ENCODE data around the gene PKD1L1.

PKD1L1 gene

DNA sequence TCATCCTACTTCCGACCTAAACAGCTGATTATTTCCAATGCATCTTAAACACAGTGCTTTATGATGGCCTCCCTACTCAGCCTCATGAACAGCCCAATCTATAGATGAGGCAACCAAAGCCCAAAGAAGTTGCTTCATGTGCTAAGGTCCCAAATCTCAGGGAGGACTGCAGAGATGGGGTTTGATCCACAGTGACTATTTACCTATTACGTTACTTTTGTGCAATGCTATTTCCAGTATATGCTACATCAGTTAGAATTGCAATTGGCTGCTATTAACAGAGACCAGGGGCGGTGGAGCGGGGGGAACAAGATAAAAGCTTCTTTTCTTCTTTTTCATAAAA is 213.3 kb downstream of the PKD1L1 start:
- no peaks in the 10 kb centered on the region for H3K36me3 ChIP-seq (ENCODE audit: low read depth)
- no peak overlapping the region for H3K27ac ChIP-seq (ENCODE audit: poor library complexity, severe bottlenecking)
- ATAC-seq (ENCODE audit: low read depth) (no peak), DNase-seq (ENCODE audit: low spot score) (no peak)
- no peaks in the 10 kb centered on the region for H3K27me3 ChIP-seq (ENCODE audit: insufficient read depth, poor library complexity, severe bottlenecking)
- H3K9me3 ChIP-seq (ENCODE audit: severe bottlenecking), result no peaks in the 10 kb centered on the region
- no peaks in the 10 kb centered on the region for H3K4me1 ChIP-seq (ENCODE audit: insufficient read depth, poor library complexity, severe bottlenecking)
- TF ChIP-seq, protein P1, sequence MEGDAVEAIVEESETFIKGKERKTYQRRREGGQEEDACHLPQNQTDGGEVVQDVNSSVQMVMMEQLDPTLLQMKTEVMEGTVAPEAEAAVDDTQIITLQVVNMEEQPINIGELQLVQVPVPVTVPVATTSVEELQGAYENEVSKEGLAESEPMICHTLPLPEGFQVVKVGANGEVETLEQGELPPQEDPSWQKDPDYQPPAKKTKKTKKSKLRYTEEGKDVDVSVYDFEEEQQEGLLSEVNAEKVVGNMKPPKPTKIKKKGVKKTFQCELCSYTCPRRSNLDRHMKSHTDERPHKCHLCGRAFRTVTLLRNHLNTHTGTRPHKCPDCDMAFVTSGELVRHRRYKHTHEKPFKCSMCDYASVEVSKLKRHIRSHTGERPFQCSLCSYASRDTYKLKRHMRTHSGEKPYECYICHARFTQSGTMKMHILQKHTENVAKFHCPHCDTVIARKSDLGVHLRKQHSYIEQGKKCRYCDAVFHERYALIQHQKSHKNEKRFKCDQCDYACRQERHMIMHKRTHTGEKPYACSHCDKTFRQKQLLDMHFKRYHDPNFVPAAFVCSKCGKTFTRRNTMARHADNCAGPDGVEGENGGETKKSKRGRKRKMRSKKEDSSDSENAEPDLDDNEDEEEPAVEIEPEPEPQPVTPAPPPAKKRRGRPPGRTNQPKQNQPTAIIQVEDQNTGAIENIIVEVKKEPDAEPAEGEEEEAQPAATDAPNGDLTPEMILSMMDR (IDR thresholded peaks at IDR 0.05; ENCODE audit: poor library complexity, severe bottlenecking), result no peak
- H3K4me3 ChIP-seq (ENCODE audit: severe bottlenecking), result no peak overlapping the region

DNA sequence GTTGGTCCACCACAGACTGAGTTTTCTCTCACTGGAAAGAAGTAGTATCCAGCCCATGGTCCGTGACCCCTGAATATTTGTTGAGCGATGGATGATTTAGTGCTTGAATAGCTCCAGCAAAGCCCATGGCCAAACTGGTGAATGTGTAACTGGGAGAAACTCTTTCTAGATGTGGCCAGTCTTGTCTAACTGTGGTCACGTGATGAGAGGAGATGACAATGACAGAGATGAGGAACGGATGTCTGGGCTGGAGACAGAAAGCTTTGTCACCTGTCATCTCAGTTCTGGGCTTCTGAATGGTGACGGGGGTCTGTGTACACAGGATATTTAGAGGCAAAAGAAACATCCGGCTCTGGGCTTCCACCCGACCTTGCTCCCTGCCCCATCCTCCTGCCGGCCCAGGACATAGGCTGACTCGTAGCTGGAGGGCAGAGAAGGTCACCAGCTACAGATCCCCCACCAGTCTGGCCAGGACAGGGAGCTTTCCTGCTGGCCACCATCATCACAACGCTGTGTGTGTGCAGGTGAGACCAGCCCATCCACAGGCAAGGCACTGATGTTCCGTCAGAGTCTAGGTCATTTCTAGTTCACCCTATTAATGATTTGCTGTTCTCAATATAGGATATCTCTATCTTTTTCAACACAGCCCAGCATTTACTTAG is 213.8 kb downstream of the PKD1L1 start:
- Histone ChIP-seq H3K4me1 (ENCODE audit: insufficient read depth, poor library complexity, severe bottlenecking) (no peaks in the 10 kb centered on the region), H3K27ac (ENCODE audit: poor library complexity, severe bottlenecking) (no peak overlapping the region), H3K9me3 (ENCODE audit: severe bottlenecking) (no peaks in the 10 kb centered on the region), H3K36me3 (ENCODE audit: low read depth) (no peaks in the 10 kb centered on the region), H3K4me3 (ENCODE audit: severe bottlenecking) (no peak overlapping the region), H3K27me3 (ENCODE audit: insufficient read depth, poor library complexity, severe bottlenecking) (no peaks in the 10 kb centered on the region)
- ATAC-seq (ENCODE audit: low read depth), result no peak
- DNase-seq (ENCODE audit: low spot score), result no peak
- TF ChIP-seq, protein P1 (IDR thresholded peaks at IDR 0.05; ENCODE audit: poor library complexity, severe bottlenecking), result no peak

DNA sequence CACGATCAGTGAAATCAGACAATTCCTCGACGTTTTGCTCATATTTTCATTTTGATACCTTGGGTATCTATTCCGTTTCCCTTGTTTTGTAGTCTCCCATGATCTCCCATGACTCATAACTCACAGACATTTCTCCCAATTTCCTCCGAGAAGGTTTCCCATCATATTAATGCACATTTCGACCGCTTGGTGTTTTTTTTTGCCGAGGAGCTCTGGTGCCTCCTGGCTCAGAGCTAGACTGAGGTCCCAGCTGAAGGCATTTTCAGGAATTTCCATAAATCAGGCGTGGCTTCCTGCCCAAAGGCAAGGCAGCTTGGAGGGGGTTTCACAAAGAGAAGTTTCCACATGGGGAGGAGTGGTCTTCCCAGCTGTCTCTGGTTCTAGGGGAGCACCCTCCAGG is 218.1 kb downstream of the PKD1L1 start:
- Histone ChIP-seq H3K4me1 (ENCODE audit: insufficient read depth, poor library complexity, severe bottlenecking) (peaks cover under 1% of the 10 kb centered on the region), H3K9me3 (ENCODE audit: severe bottlenecking) (no peaks in the 10 kb centered on the region), H3K27me3 (ENCODE audit: insufficient read depth, poor library complexity, severe bottlenecking) (no peaks in the 10 kb centered on the region), H3K36me3 (ENCODE audit: low read depth) (no peaks in the 10 kb centered on the region), H3K4me3 (ENCODE audit: severe bottlenecking) (no peak overlapping the region), H3K27ac (ENCODE audit: poor library complexity, severe bottlenecking) (no peak overlapping the region)
- no peak for DNase-seq (ENCODE audit: low spot score)
- ATAC-seq (ENCODE audit: low read depth), result no peak
- TF ChIP-seq, protein P1 (IDR thresholded peaks at IDR 0.05; ENCODE audit: poor library complexity, severe bottlenecking), result no peak

DNA sequence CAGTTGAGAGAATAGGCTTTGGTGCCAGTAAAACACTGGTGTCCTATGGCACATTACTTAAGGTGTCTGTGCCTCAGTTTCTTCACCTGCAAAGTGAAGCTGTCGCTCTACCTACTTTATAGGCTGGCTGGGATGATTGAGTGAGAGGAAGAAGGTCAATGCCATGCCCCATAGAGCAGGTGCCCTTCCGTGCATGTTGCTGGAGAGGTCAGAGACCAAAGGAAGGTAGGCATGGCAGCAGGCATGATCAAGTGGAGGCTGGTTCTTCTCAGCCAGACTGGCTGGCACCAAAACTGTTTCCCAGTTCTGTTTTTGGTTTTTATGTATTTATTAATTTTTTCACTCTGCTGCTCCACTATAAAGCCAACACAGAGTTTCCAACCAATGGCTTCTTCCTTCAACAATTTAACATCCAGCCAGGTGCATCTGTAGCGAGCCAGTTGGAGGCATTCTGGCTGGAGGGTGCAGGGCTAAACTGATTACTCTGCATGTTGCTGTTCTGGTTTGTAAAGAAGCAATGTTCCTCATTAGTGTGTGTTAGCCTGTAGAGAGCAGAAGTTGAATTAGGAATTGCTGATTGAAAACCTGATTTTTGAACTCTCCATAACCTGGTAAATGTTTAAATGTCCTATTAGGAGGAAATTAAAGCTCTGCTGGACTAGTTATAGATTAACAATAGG is 222.1 kb downstream of the PKD1L1 start:
- Histone ChIP-seq H3K27me3 (ENCODE audit: insufficient read depth, poor library complexity, severe bottlenecking) (no peaks in the 10 kb centered on the region), H3K27ac (ENCODE audit: poor library complexity, severe bottlenecking) (no peak overlapping the region), H3K4me3 (ENCODE audit: severe bottlenecking) (no peak overlapping the region), H3K9me3 (ENCODE audit: severe bottlenecking) (no peaks in the 10 kb centered on the region), H3K4me1 (ENCODE audit: insufficient read depth, poor library complexity, severe bottlenecking) (peaks cover 10% of the 10 kb centered on the region), H3K36me3 (ENCODE audit: low read depth) (no peaks in the 10 kb centered on the region)
- TF ChIP-seq, protein P1 (IDR thresholded peaks at IDR 0.05; ENCODE audit: poor library complexity, severe bottlenecking), result no peak
- DNase-seq (ENCODE audit: low spot score), result no peak
- ATAC-seq (ENCODE audit: low read depth), result no peak
